ENCODE data around the gene VHLL. TPM values are rescaled to one million over a fixed set of nuclear protein-coding genes. Genes with fewer than 3 reads are reported as not detected.

VHLL gene
- total and polyA plus RNA-seq, 2 of the 13 experiments (the other 11 are each of a cell fraction or from before 2014, with no cell fraction given): 0.24 TPM; not detected in 1

GRCh38 chr1:156338180-156338976, 39.3 kb upstream of the VHLL start, which contains the start of the genes CCT3 and TSACC (continued):
- peak; percentile 7; the same call in 1 of the 2 replicates for TF ChIP-seq ZNF160 (CRISPR knock-in tag; IDR thresholded peaks at IDR 0.05)
- no peak for TF ChIP-seq TRIM24 (CRISPR knock-in tag; IDR thresholded peaks at IDR 0.05)
- no peak for TF ChIP-seq DBP (CRISPR knock-in tag; IDR thresholded peaks at IDR 0.05; ENCODE audit: not compliant biosample characterization)
- peak; percentile 93 for TF ChIP-seq ZNF687 (CRISPR knock-in tag; IDR thresholded peaks at IDR 0.05)
- no peak for TF ChIP-seq ZFP82 (CRISPR knock-in tag; IDR thresholded peaks at IDR 0.05; ENCODE audit: borderline replicate concordance)
- TF ChIP-seq RELA (CRISPR knock-in tag; IDR thresholded peaks at IDR 0.05): no peak
- no peak for TF ChIP-seq NR3C1 (CRISPR knock-in tag; IDR thresholded peaks at IDR 0.05)
- peak; percentile 88 for TF ChIP-seq RBFOX2 (IDR thresholded peaks at IDR 0.05; ENCODE audit: low read depth, low read length)
- peak; percentile 19 for TF ChIP-seq TEAD3 (CRISPR knock-in tag; optimal IDR thresholded peaks at IDR 0.05; ENCODE audit: borderline replicate concordance)
- no peak for TF ChIP-seq ZNF777 (CRISPR knock-in tag; IDR thresholded peaks at IDR 0.05)
- no peak for TF ChIP-seq CCAR2 (optimal IDR thresholded peaks at IDR 0.05; ENCODE audit: low read depth, low read length)
- no peak for TF ChIP-seq CHCHD3 (CRISPR knock-in tag; IDR thresholded peaks at IDR 0.05)
- no peak for TF ChIP-seq HIVEP1 (CRISPR knock-in tag; IDR thresholded peaks at IDR 0.05)
- no peak for TF ChIP-seq ZNF724P (CRISPR knock-in tag; IDR thresholded peaks at IDR 0.05; ENCODE audit: borderline replicate concordance)
- TF ChIP-seq TCF7L2 (IDR thresholded peaks at IDR 0.05; ENCODE audit: low read depth, low read length): no peak
- TF ChIP-seq SNAPC2 (CRISPR knock-in tag; IDR thresholded peaks at IDR 0.05): no peak
- peak; percentile 29; the same call in 1 of the 2 replicates for TF ChIP-seq HOXA5 (CRISPR knock-in tag; IDR thresholded peaks at IDR 0.05)
- TF ChIP-seq GLMP (CRISPR knock-in tag; IDR thresholded peaks at IDR 0.05; ENCODE audit: borderline replicate concordance): no peak
- no peak for TF ChIP-seq HNF1A (IDR thresholded peaks at IDR 0.05; ENCODE audit: low read depth)
- peak; percentile 42; the same call in 1 of the 2 replicates for TF ChIP-seq HNF1A (CRISPR knock-in tag; IDR thresholded peaks at IDR 0.05; ENCODE audit: borderline replicate concordance)
